ENCODE data around the gene FAM174C.
"Not testable (repeated sequence)": the region's sequence is repeated elsewhere in the genome, so short reads cannot be mapped to it uniquely, and the experiment has no call there.

The FAM174C gene

DNA sequence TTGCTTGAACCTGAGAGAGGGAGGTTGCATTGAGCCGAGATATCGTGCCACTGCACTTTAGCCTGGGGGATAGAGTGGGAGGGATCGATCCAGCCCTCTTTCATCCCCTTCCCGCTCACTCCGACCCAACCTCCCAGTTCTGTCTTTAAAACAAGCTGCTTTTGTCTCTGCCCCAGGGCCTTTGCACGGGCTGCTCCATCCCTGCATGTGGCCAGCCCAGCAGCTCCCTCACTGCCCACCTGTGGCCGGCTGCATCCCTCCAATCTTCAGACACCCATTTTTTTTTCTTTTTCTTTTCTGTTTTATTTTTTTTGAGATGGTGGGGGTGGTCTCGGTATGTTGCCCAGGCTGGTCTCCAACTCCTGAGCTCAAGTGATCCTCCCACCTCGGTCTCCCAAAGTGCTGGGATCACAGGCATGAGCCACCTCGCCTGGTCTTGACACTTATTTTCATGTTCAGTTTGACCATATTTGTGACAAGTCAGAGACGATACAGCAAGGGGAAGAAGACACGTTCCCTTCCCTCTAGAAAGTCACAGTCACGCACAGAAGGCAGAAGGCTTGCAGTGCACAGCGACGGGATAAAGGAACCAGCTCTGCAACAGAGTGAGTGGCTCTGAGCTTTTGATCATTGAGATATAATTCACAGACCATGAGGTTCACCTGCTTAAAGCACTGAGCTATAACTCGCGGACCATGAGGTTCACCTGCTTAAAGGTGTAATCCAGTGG lies 42.1 kb downstream of the FAM174C start:
- no peak for DNase-seq (ENCODE audit: low read depth, low spot score)

DNA sequence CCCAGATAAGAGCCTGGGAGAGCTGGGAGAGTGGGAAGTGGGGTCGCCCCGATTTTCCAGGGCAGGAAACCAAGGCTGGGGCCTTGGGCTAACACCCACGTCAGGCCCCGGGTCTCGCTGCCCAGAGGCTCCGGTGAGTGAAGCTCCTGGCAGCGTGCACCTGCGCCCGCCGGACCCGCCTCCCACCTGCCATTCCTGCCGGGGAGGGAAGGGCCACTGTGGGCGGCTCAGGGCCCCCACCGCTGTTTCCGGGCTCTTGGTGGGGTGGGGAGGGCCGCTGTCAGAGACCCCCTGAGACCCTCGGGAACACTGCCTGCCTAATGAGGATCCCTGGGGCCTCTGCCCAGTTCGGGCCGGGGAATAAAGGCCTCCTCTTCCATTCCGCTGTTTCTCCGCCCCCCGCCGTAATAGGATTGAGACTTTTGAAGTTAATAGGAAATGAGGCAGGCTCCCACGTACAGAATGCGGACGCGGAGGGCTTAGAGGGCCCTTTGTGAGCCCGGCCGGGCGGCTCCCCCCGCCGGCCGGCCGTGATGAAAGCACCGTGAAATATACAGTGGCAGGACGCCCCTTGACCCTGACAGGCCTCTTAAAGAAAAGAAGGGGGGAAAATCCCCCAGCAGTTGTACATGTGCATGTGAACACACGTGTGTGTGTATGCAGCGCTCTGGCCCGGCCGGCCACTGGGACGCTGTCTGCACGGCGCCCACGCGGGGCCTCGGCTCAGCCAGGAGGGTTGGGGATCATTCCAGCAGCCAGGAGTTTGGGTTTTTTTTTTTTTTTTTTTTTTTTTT lies 43.5 kb downstream of the FAM174C start:
- no peak for DNase-seq (ENCODE audit: low read depth, low spot score)

DNA sequence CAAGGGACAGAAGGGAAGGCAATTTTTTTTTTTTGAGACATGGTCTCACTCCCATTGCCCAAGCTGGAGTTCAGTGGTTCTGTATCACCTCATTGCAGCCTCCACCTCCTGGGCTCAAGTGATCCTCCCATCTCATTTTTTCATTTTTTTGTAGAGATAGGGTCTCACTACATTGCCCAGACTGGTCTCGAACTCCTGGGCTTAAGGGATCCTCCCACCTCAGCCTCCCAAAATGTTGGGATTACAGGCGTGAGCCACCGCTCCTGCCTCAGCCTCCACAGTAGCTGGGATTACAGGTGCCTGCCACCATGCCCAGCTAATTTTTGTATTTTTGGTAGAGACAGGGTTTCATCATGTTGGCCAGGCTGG lies 44.9 kb downstream of the FAM174C start:
- DNase-seq (ENCODE audit: low read depth, low spot score): not testable (repeated sequence)

DNA sequence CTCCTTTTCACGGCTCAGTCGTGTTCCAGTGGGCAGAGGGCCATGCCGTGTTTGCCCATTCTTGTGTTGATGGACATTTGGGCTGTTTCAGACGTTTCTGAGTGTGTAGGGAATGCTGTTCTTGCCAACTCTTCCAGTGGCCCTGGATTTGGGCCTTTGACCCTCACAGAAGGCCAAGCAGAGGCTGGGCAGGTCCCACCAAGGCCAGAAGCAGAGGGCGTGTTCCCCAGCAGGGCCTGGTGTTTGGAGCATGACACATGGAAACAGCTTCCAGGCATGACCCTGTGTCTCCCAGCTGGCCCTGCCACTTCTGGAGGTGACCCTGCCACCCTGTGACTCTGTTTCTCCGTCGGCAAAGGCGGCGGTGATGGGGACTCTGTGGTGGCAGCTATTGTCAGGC lies 46.2 kb downstream of the FAM174C start:
- no peak for DNase-seq (ENCODE audit: low read depth, low spot score)

DNA sequence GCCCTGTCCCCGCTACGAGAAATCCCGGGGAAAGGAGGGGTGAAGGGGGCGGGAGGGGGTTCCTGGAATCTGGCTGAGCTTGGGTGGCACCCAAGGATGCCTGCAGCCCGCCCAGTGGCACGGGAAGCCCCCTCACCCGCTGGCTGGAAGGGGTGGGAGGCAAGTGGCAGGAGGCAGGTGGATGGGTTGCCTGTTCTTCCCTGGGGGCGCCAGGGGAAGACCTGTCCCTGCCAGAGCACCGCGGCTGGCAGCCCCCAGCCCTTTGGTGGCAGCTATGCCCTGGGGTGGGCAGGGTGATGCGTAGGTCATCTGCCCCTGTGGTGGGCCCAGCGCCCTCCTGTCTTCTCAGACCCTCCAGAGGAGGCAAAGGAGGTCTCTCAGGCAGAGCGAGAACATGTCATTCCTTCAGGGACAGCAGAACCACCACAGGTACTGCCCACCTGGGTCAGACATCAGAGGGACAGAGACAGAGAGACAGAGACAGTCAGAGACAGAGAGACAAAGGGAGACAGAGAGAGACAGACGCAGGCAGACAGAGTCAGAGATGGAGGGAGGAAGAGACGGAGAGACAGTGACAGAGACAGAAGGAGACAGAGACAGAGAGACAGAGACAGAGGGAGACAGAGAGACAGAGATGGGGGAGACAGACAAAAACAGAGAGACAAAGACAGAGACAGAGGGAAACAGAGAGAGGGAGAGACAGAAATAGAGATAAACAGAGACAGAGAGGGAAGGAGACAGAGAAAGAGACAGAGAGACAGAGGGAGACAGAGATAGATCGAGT lies 47.1 kb downstream of the FAM174C start:
- no peak for DNase-seq (ENCODE audit: low read depth, low spot score)

DNA sequence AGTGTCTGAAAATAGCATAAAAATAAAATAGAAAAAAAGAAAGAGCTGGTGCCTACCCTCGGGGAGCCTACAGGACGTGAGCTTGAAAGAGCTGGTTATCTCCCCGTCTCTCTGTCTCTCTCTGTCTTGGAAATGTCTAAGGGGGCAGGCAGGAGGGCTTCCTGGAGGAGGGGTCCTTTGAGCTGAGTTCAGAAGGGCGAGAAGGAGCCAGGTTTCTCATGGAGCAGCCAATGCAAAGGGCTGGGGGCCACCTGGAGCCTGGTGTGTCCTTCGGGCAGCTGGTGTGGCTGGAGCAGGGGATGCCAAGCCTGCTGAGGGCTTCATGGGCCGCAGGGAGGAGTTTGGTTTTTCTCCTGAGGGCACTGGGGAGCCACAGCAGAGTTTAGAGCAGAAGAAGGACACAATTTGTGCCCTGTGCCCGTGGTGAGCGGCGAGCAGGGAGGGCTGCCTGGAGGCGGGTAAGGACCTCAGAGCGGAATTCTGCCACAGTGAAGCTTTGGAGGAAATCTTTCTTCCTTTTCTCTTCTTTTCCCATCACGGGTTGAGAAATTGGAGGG lies 49.0 kb downstream of the FAM174C start:
- DNase-seq (ENCODE audit: low read depth, low spot score): no peak

DNA sequence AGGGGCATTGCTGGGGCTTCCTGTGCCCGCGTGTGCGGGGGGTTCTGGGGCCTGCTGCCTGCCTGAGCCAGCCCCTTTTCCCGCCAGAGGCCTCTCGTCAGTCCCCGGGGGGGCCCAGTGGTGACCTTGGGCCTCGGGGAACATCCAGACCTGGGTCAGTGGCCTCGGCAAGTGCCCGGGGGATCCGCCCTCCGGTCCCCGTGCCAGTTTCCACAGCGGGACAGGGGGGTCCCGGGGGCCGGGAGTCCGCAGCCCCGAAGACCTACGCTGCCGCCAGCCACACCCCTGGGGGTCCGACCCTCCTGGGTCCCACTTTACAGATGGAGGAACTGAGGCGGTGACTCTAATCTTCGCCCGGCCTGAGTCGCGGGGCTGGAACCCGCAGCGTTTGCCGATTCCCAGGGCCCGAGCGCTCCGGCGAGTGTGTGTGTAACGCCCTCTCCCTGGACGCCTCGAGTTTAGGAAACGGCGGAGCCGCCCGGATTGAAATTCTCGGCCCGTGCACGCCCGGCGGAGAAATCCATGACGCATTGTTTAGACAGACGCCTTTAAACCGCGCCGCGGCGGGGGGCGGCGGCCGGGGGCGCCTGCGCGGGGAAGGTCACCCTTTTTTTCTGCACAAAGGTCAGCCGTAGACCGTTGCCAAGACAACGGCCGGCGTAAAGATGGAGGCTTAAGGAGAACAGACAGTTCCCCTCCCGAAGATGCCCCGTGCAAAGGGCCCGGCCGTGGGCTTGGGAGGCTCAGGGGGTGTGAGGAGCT lies 49.7 kb downstream of the FAM174C start:
- no peak for DNase-seq (ENCODE audit: low read depth, low spot score)

DNA sequence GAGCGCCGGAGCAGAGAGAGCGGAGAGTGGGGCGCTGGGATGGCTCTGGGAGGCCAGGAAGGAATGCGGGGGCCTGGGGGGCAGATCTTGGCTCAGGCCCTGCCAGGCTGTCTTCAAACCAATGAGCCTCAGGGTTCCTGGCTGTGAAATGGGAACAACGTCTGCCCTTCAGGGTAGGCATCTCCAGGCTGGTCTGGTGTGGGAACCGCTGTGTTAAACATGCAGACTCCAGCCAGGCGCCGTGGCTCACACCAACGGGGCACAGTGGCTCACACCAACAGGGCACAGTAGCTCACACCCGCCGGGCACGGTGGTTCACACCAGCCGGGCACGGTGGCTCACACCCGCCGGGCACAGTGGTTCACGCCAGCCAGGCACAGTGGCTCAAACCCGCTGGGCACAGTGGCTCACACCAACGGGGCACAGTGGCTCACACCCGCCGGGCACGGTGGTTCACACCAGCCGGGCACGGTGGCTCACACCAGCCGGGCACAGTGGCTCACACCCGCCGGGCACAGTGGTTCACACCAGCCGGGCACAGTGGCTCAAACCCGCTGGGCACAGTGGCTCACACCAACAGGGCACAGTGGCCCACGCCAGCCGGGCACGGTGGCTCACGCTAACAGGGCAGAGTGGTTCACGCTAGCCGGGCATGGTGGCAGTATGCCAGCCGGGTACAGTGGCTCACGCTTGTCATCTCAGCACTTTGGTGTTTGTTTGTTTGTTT lies 50.4 kb downstream of the FAM174C start:
- DNase-seq (ENCODE audit: low read depth, low spot score): no peak

DNA sequence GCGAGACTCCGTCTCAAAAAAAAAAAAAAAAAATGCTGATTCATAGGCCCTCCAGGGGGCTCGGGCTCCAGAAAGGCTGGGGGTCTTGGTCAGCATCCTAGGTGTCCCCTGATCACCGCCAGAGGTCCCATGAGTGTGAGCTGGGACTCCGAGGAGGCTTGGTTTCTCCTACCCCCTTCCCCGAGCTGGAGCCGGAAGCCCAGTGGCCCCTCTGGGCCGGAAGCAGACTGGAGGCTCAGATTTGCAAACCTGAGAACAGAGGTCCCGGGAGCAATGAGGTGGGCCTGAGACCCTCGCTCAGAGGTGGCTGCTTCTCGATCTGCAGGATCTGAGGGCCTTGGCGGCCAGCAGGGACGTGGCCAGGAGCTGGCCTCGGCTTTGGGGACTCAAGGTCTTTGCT lies 51.8 kb downstream of the FAM174C start:
- no peak for DNase-seq (ENCODE audit: low read depth, low spot score)

All from activated naive CD8-positive, alpha-beta T cell treated with anti-CD3 and anti-CD28 coated beads, Interleukin-2, amount 50 U/mL, for 16 hours (primary cell).